Activated gamma-delta T cell (primary cell): ENCODE data around the gene SPDYE17.
"Not testable (repeated sequence)": the region's sequence is repeated elsewhere in the genome, so short reads cannot be mapped to it uniquely, and the experiment has no call there.

Experiments
- DNase-seq: peaks from one replicate; lab custom pipeline; 2025; lab: John Stamatoyannopoulos, UW

The SPDYE17 gene

GRCh38 chr7:76972391-76972790 is 59.8 kb downstream of the SPDYE17 start:
- DNase-seq, result not testable (repeated sequence)
